ENCODE measurements around the gene RRM2.

RRM2 gene

GRCh38 chr2:10151462-10151861 is 28.9 kb downstream of the RRM2 start:
- no peak for DNase-seq (ENCODE audit: low read depth in 2 of 2)

GRCh38 chr2:10157293-10157692 is 34.8 kb downstream of the RRM2 start:
- no peak for DNase-seq (ENCODE audit: low read depth in 2 of 2)

- no peak for DNase-seq (ENCODE audit: low read depth in 2 of 2)
Observed at GRCh38 chr2:10158681-10159080, 36.1 kb downstream of the RRM2 start.

GRCh38 chr2:10159086-10159485 is 36.5 kb downstream of the RRM2 start:
- DNase-seq (ENCODE audit: low read depth in 2 of 2) = no peak

- no peak for DNase-seq (ENCODE audit: low read depth in 2 of 2)
Observed at GRCh38 chr2:10159581-10160131, 37.1 kb downstream of the RRM2 start.

GRCh38 chr2:10160203-10160955 is 37.8 kb downstream of the RRM2 start:
- no peak for DNase-seq (ENCODE audit: low read depth in 2 of 2)

- no peak for DNase-seq (ENCODE audit: low read depth in 2 of 2)
Observed at GRCh38 chr2:10161206-10161931, 38.8 kb downstream of the RRM2 start.

GRCh38 chr2:10161961-10162441 is 39.5 kb downstream of the RRM2 start:
- no peak for DNase-seq (ENCODE audit: low read depth in 2 of 2)

GRCh38 chr2:10162586-10163497 is 40.3 kb downstream of the RRM2 start:
- DNase-seq (ENCODE audit: low read depth in 2 of 2) = no peak

- DNase-seq (ENCODE audit: low read depth in 2 of 2) = no peak
Observed at GRCh38 chr2:10163498-10164486, 41.3 kb downstream of the RRM2 start.

- DNase-seq (ENCODE audit: low read depth in 2 of 2) = no peak
Observed at GRCh38 chr2:10164601-10165000, 42.1 kb downstream of the RRM2 start.

GRCh38 chr2:10165282-10165681 is 42.7 kb downstream of the RRM2 start:
- DNase-seq (ENCODE audit: low read depth in 2 of 2) = no peak

GRCh38 chr2:10165861-10166675 is 43.5 kb downstream of the RRM2 start:
- no peak for DNase-seq (ENCODE audit: low read depth in 2 of 2)

GRCh38 chr2:10166676-10167292 is 44.2 kb downstream of the RRM2 start:
- DNase-seq (ENCODE audit: low read depth in 2 of 2) = no peak

- no peak for DNase-seq (ENCODE audit: low read depth in 2 of 2)
Observed at GRCh38 chr2:10167316-10167715, 44.8 kb downstream of the RRM2 start.

GRCh38 chr2:10168221-10168620 is 45.7 kb downstream of the RRM2 start:
- no peak for DNase-seq (ENCODE audit: low read depth in 2 of 2)

- DNase-seq (ENCODE audit: low read depth in 2 of 2) = no peak
Observed at GRCh38 chr2:10169053-10169578, 46.6 kb downstream of the RRM2 start.

GRCh38 chr2:10169581-10169980 is 47.0 kb downstream of the RRM2 start:
- no peak for DNase-seq (ENCODE audit: low read depth in 2 of 2)

GRCh38 chr2:10170256-10170655 is 47.7 kb downstream of the RRM2 start:
- no peak for DNase-seq (ENCODE audit: low read depth in 2 of 2)

All from stimulated activated CD4-positive, alpha-beta T cell treated with anti-CD3 and anti-CD28 coated beads, Interleukin-15, amount 100 ng/mL, for 48 hours (primary cell).